ENCODE measurements around the gene SIL1. TPM values are rescaled to one million over a fixed set of nuclear protein-coding genes. Genes with fewer than 3 reads are reported as not detected.
A peak's percentile ranks its signal among the peaks of the same experiment; 100 is the strongest.
"Not testable (repeated sequence)": the region's sequence is repeated elsewhere in the genome, so short reads cannot be mapped to it uniquely, and the experiment has no call there.

Gene SIL1
- total RNA-seq, 3 donors from 2014 or later (not counting 1 experiment from before 2014, with no cell fraction given), result 16.9 to 22.5 (median 22.4) TPM

GRCh38 chr5:138926257-138926656, 271.9 kb downstream of the SIL1 start:
- no peaks in the 10 kb centered on the region for H3K9me3 ChIP-seq (ENCODE audit: control insufficient read depth, insufficient read depth, low read length)
- Mint-ChIP-seq H3K4me1 (peaks cover 0 to 6% of the 10 kb centered on the region in 2 donors), H3K4me3 (no peak overlapping the region), H3K9me3 (no peaks in the 10 kb centered on the region), H3K36me3 (peaks cover 4% of the 10 kb centered on the region), H3K27ac (no peak overlapping the region), H3K27me3 (ENCODE audit: low read depth in 2 of 2) (no peaks in the 10 kb centered on the region)
- no peaks in the 10 kb centered on the region for H3K4me1 ChIP-seq (ENCODE audit: control insufficient read depth, insufficient read depth, low read length)
- intact Hi-C loops (cut with micrococcal nuclease), result no loop called here
- H3K4me3 ChIP-seq (ENCODE audit: low read length), result no peak overlapping the region
- WGBS (ENCODE audit: insufficient coverage), result 96% methylated on average over 11 of the region's 11 CpGs
- peaks cover 6% of the 10 kb centered on the region for H3K36me3 ChIP-seq (ENCODE audit: control insufficient read depth, insufficient read depth, low read length)
- H3K27ac ChIP-seq (ENCODE audit: low read length), result no peak overlapping the region
- DNase-seq (no peak), ATAC-seq (peak in 1 of 3 donors; percentile 25)
- no peaks in the 10 kb centered on the region for H3K27me3 ChIP-seq (ENCODE audit: control insufficient read depth, insufficient read depth, low read length)
- TF ChIP-seq CTCF (IDR thresholded peaks at IDR 0.05), result no peak

GRCh38 chr5:138925090-138925635, 273.0 kb downstream of the SIL1 start:
- H3K4me1 ChIP-seq (ENCODE audit: control insufficient read depth, insufficient read depth, low read length), result no peaks in the 10 kb centered on the region
- no peak overlapping the region for H3K27ac ChIP-seq (ENCODE audit: low read length)
- intact Hi-C loops (cut with micrococcal nuclease), result no loop called here
- WGBS (ENCODE audit: insufficient coverage), result 96% methylated on average over 12 of the region's 12 CpGs
- Mint-ChIP-seq H3K4me3 (no peak overlapping the region), H3K27ac (no peak overlapping the region), H3K4me1 (peaks cover 0 to 6% of the 10 kb centered on the region in 2 donors), H3K36me3 (no peaks in the 10 kb centered on the region), H3K27me3 (ENCODE audit: low read depth in 2 of 2) (no peaks in the 10 kb centered on the region), H3K9me3 (no peaks in the 10 kb centered on the region)
- H3K36me3 ChIP-seq (ENCODE audit: control insufficient read depth, insufficient read depth, low read length), result peaks cover 2% of the 10 kb centered on the region
- H3K9me3 ChIP-seq (ENCODE audit: control insufficient read depth, insufficient read depth, low read length), result no peaks in the 10 kb centered on the region
- H3K27me3 ChIP-seq (ENCODE audit: control insufficient read depth, insufficient read depth, low read length), result no peaks in the 10 kb centered on the region
- ATAC-seq, result no peak
- TF ChIP-seq CTCF (IDR thresholded peaks at IDR 0.05), result no peak
- no peak for DNase-seq
- no peak overlapping the region for H3K4me3 ChIP-seq (ENCODE audit: low read length)

DNA sequence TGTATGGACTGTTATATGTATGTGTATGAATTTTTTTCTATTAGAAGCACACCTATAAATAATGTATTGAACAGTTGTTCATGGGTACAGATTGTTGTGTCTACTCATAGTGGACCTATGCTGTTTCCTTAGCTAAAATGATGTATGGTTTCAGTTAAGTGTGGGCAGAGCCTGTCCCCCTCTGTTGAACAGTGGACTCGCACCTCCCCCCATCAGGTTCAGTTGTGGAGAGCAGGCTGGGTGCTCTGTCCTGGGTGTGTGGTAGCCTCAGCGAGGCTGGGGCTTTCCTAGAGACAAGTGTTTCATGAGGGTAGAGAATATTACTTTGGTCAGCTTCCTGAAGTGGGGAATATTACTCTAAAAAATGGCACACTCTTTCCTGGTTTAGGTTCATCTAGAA, 275.7 kb downstream of the SIL1 start:
- Mint-ChIP-seq H3K9me3 (no peaks in the 10 kb centered on the region), H3K27ac (no peak overlapping the region), H3K36me3 (no peaks in the 10 kb centered on the region), H3K27me3 (ENCODE audit: low read depth in 2 of 2) (no peaks in the 10 kb centered on the region), H3K4me3 (no peak overlapping the region), H3K4me1 (peaks cover 0 to 6% of the 10 kb centered on the region in 2 donors)
- H3K4me3 ChIP-seq (ENCODE audit: low read length), result no peak overlapping the region
- no peaks in the 10 kb centered on the region for H3K9me3 ChIP-seq (ENCODE audit: control insufficient read depth, insufficient read depth, low read length)
- intact Hi-C loops (cut with micrococcal nuclease), result no loop called here
- H3K36me3 ChIP-seq (ENCODE audit: control insufficient read depth, insufficient read depth, low read length), result peaks cover 2% of the 10 kb centered on the region
- no peak overlapping the region for H3K27ac ChIP-seq (ENCODE audit: low read length)
- no peak for DNase-seq
- no peak for TF ChIP-seq CTCF (IDR thresholded peaks at IDR 0.05)
- no peak for ATAC-seq
- WGBS (ENCODE audit: insufficient coverage), result 100% methylated on average over 2 of the region's 2 CpGs
- no peaks in the 10 kb centered on the region for H3K4me1 ChIP-seq (ENCODE audit: control insufficient read depth, insufficient read depth, low read length)
- no peaks in the 10 kb centered on the region for H3K27me3 ChIP-seq (ENCODE audit: control insufficient read depth, insufficient read depth, low read length)

DNA sequence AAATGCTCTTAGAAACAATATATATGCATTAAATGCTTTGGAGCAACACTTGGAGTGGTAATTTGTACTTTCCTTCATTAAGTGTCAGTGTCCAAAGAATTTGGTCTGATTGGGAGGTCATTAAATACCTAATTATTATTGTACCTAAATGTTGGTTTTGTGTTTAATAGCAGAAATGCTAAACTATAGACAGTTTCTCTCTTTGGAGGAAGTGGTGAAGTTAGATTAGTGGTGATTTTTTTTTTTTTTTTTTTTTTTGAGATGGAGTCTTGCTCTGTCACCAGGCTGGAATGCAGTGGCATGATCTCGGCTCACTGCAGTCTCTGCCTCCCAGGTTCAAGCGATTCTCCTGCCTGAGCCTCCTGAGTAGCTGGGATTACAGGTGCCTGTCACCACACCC, 276.8 kb downstream of the SIL1 start:
- H3K36me3 Mint-ChIP-seq; intact Hi-C loops (cut with micrococcal nuclease); H3K36me3 ChIP-seq (ENCODE audit: control insufficient read depth, insufficient read depth, low read length); DNase-seq; H3K9me3 Mint-ChIP-seq; H3K27me3 ChIP-seq (ENCODE audit: control insufficient read depth, insufficient read depth, low read length); H3K9me3 ChIP-seq (ENCODE audit: control insufficient read depth, insufficient read depth, low read length); H3K4me3 Mint-ChIP-seq; H3K4me1 ChIP-seq (ENCODE audit: control insufficient read depth, insufficient read depth, low read length); H3K4me1 Mint-ChIP-seq; H3K4me3 ChIP-seq (ENCODE audit: low read length); H3K27ac ChIP-seq (ENCODE audit: low read length); H3K27me3 Mint-ChIP-seq (ENCODE audit: low read depth in 2 of 2); H3K27ac Mint-ChIP-seq; ATAC-seq: not testable (repeated sequence)
- WGBS (ENCODE audit: insufficient coverage), result 88% methylated on average over 2 of the region's 2 CpGs

Data from natural killer cell (primary cell).